SJCRH30 (cell line): ENCODE data around the gene SYNPO. TPM values are rescaled to one million over a fixed set of nuclear protein-coding genes. Genes with fewer than 3 reads are reported as not detected.

Experiments used
- DNase-seq, 2 experiments: peaks; one replicate each; pipeline ENCODE4 v3.0.0-alpha.2; 2015 to 2020
- H3K27ac ChIP-seq: fragments of 250-450 bp; sonication (Bioruptor Pico); 2 replicates; pipeline ENCODE4 v1.5.1; 2020; ENCODE audit warnings: mild to moderate bottlenecking, moderate library complexity
- H3K27me3 ChIP-seq: fragments of 250-450 bp; sonication (Bioruptor Pico); 2 replicates; pipeline ENCODE4 v1.5.1; 2020; ENCODE audit warnings: mild to moderate bottlenecking, moderate library complexity
- H3K36me3 ChIP-seq: fragments of 250-450 bp; sonication (Bioruptor Pico); 2 replicates; pipeline ENCODE4 v1.5.1; 2020; ENCODE audit warnings: mild to moderate bottlenecking, moderate library complexity
- H3K4me1 ChIP-seq: fragments of 250-450 bp; sonication (Bioruptor Pico); 2 replicates; pipeline ENCODE4 v1.5.1; 2020; ENCODE audit warnings: mild to moderate bottlenecking, moderate library complexity
- H3K4me3 ChIP-seq: fragments of 250-450 bp; sonication (Bioruptor Pico); 2 replicates; pipeline ENCODE4 v1.5.1; 2020; ENCODE audit warnings: mild to moderate bottlenecking, moderate library complexity
- H3K9me3 ChIP-seq: fragments of 250-450 bp; sonication (Bioruptor Pico); replicated peaks from 2 replicates; pipeline ENCODE4 v1.5.1; 2020; ENCODE audit warnings: mild to moderate bottlenecking, moderate library complexity
- total RNA-seq: library from RNA; depleted of rRNA; stranded (reverse); fragments of >200 nt; shearing (Covaris generic); gene quantifications from 2 replicates; pipeline ENCODE4 v1.2.3, GENCODE V29; 2014

Gene SYNPO
- total RNA-seq, 1 experiment from 2014 or later: 2.3 TPM

DNA sequence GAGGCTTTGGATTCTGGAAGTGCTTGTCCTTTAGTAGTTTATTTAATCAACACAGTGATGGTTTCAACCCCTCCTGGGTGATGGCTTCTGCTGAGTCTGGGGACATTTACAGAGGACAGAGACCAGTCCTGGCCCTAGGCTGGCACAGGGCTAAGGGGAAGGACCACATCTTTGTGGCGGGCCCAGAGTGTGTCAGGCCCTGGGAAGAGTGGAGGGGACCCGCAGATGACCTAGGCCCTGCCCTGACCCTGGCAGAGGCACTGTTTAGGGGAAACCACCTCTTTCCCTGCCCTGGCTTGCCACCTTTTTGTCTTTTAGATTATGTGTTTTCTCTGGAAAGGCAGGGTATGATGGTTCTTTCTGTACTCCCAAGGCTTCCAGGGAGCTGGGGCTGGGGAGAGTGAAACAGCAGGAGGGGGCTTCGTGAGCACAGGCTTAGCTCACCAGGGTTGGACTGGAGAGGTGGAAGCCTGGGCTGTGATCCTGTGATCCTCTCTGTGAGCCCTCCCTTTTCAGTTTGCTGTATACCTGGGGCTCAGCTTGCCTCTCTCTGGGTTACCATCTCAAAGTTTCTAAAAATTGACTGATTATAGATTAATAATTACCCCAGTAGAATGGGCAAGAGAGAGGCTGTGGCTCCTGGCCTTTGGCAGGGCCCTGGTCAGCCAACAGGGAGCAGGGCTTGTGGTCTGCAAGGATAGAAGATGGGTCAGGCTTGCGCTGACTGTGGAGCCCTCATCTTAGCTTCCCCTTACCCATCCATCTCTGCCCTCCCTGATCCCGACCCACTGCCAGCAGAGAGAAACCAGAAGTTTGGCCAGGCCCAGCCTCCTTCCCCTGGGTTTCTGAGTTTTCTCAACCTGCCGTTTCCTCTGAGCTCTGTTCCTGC lies 1.7 kb upstream of the SYNPO start:
- H3K27ac ChIP-seq: peak overlapping the region; percentile 25; the same call in 1 of the 2 replicates
- peaks cover 63% of the 10 kb centered on the region for H3K4me1 ChIP-seq
- DNase-seq: no peak
- H3K9me3 ChIP-seq: no peaks in the 10 kb centered on the region
- no peaks in the 10 kb centered on the region for H3K36me3 ChIP-seq
- H3K27me3 ChIP-seq: no peaks in the 10 kb centered on the region
- H3K4me3 ChIP-seq: no peak overlapping the region

DNA sequence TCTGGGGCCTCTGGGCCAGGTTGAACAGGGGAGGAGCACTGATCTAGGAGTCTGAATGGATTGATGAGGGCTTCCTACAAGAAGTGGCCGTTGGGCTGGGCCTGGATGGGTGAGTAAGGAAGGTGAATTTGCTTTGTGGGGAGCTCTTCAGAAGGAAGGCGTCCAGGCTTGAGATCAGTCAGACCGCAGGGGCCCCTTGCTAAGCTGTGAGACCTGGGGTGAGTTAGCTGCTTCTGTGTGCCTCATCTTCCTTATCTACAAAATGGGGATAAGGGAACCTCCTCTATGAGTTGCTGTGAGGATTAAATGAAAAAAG lies 1.1 kb upstream of the SYNPO start:
- no peak overlapping the region for H3K4me3 ChIP-seq
- H3K9me3 ChIP-seq: no peaks in the 10 kb centered on the region
- H3K36me3 ChIP-seq: no peaks in the 10 kb centered on the region
- no peaks in the 10 kb centered on the region for H3K27me3 ChIP-seq
- DNase-seq: no peak
- H3K4me1 ChIP-seq: peaks cover 69% of the 10 kb centered on the region
- H3K27ac ChIP-seq: no peak overlapping the region

DNA sequence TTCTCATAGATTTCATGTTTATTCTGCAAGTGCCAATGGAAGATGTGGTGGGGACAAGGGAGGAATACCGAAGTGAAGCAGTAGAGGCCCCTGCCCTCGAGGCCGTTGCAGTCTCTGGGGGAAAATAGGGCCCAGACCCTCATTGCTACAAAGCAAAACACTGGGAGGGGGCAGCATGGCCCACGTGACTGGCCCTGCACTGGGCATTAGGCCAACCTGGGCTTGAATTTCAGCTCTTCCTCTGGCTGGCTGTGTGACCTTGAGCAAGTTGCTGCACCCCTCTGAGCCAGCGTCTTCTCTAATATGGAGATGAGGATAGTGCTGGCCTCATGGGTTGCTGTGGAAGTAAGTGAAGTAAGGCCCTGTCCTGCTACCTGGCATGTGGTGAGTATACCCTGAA lies 709 bp upstream of the SYNPO start:
- no peak overlapping the region for H3K27ac ChIP-seq
- no peak for DNase-seq
- no peaks in the 10 kb centered on the region for H3K36me3 ChIP-seq
- peak overlapping the region; percentile 55; the same call in 1 of the 2 replicates for H3K4me3 ChIP-seq
- H3K27me3 ChIP-seq: no peaks in the 10 kb centered on the region
- H3K4me1 ChIP-seq: peaks cover 73% of the 10 kb centered on the region
- no peaks in the 10 kb centered on the region for H3K9me3 ChIP-seq

DNA sequence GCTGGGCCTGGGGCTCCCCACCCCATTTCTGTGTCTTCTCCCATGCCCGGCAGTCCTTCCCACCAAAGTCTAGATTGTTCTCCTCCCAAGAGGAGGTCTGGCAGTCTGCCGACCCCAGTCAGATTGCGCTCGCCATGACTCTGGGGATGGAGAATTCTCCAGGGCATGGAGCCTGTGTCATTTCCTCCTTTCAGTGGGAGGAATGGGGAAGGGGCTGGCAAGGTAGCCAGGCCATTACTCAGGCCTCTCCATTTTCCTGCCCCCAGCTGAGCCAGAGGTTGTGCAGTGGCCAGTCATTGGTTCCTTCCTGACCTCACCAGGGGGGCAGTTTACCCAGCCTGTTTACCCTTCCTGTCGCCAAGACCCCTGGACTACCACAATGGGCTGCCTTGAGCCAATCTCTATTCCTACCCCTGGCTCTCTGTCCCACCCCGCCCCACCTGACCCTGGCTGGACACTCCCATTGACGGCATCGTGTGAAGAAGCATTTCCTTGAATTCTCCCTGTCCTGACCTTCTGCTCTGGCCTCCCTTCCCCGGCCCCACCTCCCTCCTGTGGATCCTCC lies 628 bp downstream of the SYNPO start:
- no peak for DNase-seq
- H3K9me3 ChIP-seq: no peaks in the 10 kb centered on the region
- H3K27me3 ChIP-seq: no peaks in the 10 kb centered on the region
- peak overlapping the region; percentile 55 for H3K4me3 ChIP-seq
- H3K4me1 ChIP-seq: peaks cover 84% of the 10 kb centered on the region
- no peaks in the 10 kb centered on the region for H3K36me3 ChIP-seq
- H3K27ac ChIP-seq: peak overlapping the region; percentile 46

DNA sequence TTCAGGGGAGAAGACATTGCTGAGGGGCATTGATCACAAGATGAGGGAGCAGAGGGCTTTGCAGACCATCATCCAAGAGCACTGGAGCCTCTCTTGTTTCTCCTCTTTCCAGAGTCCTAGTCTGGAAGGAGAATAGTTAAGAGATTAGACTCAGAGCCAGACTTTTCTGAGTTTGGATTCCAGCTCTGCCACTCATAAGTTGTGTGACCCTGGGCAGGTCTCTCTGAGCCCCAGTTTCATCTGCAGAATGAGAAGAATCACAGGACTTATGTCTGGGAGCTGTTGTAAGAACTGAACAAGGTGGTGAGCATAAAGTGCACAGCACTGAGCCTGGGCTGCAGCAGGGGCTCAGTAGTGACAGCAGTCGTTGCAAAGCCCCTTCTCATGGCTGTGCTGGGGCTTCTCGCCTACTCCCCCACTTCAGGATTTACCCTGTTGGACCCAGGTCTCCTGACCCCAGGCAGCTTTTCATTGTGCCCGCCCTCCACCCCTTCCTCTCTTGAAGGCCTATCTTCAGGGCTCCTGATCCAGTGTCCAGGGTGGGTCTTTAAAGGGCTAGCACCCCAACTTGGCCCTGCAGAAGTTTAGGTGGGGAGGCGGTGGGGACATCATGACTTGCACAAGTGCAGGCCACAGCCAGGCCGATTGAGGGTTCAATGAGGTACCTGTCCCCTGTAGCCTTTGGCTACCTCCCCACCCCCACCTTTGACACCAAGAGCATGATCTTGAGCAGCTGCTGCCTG lies 1.5 kb downstream of the SYNPO start:
- Histone ChIP-seq H3K4me1 (peaks cover 76% of the 10 kb centered on the region), H3K9me3 (no peaks in the 10 kb centered on the region), H3K4me3 (peak overlapping the region; percentile 55), H3K27ac (peak overlapping the region; percentile 46), H3K36me3 (no peaks in the 10 kb centered on the region), H3K27me3 (no peaks in the 10 kb centered on the region)
- DNase-seq: no peak

DNA sequence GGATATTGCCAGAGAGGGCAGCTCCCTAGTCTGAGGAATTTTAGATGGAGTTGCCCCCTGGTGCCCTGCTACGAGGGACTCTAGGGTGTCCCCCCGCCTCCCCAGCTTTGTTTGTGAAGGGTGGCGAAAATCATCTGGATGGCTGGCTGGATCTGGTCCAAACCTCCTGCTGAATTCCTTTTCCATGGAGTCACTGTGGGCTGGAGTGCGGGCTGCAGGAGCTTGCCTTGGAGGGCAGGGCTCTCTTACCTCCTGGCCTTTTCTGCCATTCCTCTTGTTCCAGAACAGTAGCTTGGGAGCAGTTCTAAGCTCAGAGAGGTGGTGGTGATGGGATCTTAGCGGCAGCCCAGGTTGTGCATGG lies 2.1 kb downstream of the SYNPO start:
- Histone ChIP-seq H3K27ac (peak overlapping the region; percentile 46), H3K9me3 (no peaks in the 10 kb centered on the region), H3K36me3 (no peaks in the 10 kb centered on the region), H3K4me3 (peak overlapping the region; percentile 2; the same call in 1 of the 2 replicates), H3K27me3 (no peaks in the 10 kb centered on the region), H3K4me1 (peaks cover 75% of the 10 kb centered on the region)
- peak; percentile 90 to 92 for DNase-seq

DNA sequence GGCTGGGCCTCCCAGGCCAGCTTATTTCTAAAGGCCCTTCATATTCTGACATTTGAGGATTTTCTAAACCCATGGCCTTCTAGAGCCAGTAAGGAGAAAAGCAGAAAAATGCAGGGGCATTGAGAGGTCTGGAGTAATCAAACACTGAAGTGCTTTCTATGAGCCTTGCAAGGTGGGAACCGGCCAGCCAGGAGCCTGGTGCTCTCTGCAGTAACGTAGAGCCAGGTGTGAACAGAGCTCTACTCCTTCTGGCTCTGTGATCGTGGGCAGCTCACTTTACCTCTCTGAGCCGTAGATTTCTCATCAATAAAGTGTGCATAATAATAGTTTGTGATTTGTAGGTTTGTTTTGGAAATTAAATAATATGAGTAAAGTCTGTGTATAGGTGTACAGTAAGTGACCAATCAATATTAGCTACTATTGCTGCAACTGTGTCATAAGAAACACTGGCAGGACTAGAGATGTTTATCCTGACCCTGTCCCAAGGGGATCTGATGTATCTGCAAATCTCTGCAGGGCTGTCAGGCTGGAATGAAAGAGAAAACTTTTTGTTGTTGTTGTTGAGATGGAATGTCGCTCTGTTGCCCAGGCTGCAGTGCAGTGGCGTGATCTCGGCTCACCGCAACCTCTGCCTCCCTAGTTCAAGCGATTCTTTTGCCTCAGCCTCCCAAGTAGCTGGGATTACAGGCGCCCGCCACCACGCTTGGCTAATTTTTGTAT lies 2.7 kb downstream of the SYNPO start:
- H3K4me1 ChIP-seq: peaks cover 80% of the 10 kb centered on the region
- H3K9me3 ChIP-seq: no peaks in the 10 kb centered on the region
- no peaks in the 10 kb centered on the region for H3K36me3 ChIP-seq
- no peaks in the 10 kb centered on the region for H3K27me3 ChIP-seq
- H3K4me3 ChIP-seq: peak overlapping the region; percentile 2; the same call in 1 of the 2 replicates
- no peak for DNase-seq
- H3K27ac ChIP-seq: peak overlapping the region; percentile 46

DNA sequence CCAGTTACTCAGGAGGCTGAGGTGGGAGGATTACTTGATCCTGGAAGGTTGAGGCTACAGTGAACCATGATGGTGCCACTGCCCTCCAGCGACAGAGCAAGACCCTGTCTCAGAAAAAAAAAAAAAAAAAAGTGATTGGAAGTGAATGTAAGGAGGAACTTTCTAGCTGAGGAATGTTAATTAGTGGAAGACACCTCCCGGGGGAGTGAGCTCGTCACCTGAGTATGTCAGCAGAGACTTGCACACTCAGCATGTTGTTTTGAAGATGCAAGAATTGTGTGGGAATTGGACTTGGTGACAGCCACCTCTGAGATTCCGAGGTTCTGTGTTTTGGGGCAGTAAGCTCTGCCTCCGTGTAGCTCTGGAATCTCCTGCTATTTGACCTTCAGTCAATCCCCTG lies 3.6 kb downstream of the SYNPO start:
- Histone ChIP-seq H3K4me1 (peaks cover 80% of the 10 kb centered on the region), H3K27me3 (no peaks in the 10 kb centered on the region), H3K27ac (peak overlapping the region; percentile 8), H3K36me3 (peaks cover 4% of the 10 kb centered on the region; the same call in 1 of the 2 replicates), H3K4me3 (no peak overlapping the region), H3K9me3 (no peaks in the 10 kb centered on the region)
- no peak for DNase-seq

DNA sequence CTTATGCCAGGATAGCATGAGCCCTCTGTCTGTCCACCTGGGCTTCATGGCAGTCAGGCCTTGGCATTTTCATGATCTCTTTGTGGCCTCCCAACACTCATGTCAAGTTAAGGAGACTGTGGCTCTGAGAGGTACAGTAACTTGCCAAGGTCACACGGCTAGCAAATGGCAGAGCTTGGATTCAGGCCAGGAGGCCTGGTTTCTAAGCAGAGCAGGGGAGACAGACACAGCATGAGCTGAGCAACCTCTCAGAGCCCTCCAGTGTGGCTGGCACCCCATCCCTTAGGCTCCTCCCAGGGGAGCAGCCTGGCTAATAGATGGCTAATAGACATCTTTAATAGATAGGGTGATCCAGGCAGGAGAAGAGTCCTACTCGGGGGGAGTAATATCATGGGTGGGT lies 4.1 kb downstream of the SYNPO start:
- H3K4me3 ChIP-seq: no peak overlapping the region
- no peaks in the 10 kb centered on the region for H3K27me3 ChIP-seq
- H3K9me3 ChIP-seq: no peaks in the 10 kb centered on the region
- peak overlapping the region; percentile 8 for H3K27ac ChIP-seq
- peaks cover 76% of the 10 kb centered on the region for H3K4me1 ChIP-seq
- peak in 1 of 2 experiments; percentile 53 for DNase-seq
- peaks cover 7% of the 10 kb centered on the region; the same call in 1 of the 2 replicates for H3K36me3 ChIP-seq

DNA sequence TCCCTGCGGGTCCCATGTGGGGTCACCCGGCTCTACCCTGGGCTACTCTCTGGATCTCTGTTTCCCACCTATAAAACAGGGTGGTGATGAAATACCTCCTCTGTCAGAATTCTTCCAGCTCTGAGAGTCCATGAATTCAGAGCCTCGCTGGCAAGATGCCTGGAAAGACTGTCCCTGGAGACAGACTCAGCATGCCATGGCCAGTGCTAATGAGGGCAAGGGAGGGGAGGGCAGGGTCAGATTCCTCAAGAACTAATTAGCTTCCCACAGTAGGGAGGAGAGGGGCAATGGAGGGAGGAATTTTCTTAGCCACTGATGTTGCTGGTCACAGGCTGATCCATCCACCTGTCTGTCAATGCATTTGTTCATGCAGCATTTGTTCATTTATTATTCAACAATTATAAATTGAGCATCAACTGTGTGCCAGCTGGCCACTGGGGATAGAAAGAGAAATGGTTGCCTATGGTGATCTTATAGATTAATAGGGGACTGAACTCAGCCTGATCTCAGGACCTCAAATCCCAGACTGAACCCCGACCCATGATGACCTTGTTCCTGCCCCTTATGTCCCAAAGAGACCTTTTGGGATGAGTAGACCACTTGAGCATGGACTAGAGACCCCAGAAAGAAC lies 4.7 kb downstream of the SYNPO start:
- no peak overlapping the region for H3K4me3 ChIP-seq
- no peaks in the 10 kb centered on the region for H3K27me3 ChIP-seq
- H3K36me3 ChIP-seq: peaks cover 7% of the 10 kb centered on the region; the same call in 1 of the 2 replicates
- peaks cover 70% of the 10 kb centered on the region for H3K4me1 ChIP-seq
- no peaks in the 10 kb centered on the region for H3K9me3 ChIP-seq
- DNase-seq: peak; percentile 82 to 84
- H3K27ac ChIP-seq: peak overlapping the region; percentile 8

DNA sequence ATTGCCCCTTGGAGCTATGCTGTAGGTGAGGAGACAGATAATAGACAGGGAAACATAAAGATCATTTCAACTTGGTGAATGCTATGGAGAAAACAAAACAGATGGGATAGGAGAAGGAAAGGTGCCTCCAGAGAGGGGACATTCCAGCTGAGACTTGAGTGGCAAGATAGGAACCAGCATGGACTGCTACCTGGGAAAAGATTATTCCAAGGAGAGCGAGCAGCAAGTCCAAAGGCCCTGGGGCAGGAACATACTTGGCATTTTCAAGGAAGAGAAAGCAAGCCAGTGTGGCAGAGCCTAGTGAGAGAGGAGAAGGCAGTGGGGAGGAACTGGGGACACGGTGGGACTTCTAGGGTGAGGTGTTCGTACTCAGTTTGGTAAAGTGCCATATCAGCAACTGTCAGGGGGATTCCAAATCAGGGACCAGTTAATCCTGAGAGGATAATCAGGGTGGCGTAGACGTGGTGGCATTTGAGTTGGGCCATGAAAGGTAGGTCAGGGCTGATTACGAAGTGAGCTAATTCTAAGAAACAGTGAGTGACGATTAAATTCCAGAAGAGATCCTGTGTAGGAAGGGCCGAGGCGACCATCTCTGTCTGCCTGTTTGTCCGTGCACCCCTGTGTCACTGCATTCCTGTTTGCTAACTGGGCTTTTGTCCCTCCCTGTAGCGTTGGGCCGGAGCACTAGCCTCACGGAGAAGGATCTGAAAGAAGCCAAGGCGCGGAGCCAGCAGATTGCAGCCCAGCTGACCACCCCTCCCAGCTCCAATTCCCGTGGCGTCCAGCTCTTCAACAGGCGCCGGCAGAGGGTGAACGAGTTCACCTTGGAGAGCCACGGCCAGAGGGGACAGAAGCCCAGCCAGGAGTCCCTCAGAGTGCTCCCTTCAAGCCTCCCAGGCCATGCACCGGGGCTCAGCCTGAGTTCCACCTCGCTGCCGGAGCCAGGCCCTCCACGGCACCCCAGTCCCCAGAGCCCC lies 7.1 kb downstream of the SYNPO start:
- H3K4me1 ChIP-seq: peaks cover 57% of the 10 kb centered on the region
- no peaks in the 10 kb centered on the region for H3K9me3 ChIP-seq
- no peak overlapping the region for H3K27ac ChIP-seq
- no peak for DNase-seq
- peaks cover 7% of the 10 kb centered on the region; the same call in 1 of the 2 replicates for H3K36me3 ChIP-seq
- no peaks in the 10 kb centered on the region for H3K27me3 ChIP-seq
- no peak overlapping the region for H3K4me3 ChIP-seq

DNA sequence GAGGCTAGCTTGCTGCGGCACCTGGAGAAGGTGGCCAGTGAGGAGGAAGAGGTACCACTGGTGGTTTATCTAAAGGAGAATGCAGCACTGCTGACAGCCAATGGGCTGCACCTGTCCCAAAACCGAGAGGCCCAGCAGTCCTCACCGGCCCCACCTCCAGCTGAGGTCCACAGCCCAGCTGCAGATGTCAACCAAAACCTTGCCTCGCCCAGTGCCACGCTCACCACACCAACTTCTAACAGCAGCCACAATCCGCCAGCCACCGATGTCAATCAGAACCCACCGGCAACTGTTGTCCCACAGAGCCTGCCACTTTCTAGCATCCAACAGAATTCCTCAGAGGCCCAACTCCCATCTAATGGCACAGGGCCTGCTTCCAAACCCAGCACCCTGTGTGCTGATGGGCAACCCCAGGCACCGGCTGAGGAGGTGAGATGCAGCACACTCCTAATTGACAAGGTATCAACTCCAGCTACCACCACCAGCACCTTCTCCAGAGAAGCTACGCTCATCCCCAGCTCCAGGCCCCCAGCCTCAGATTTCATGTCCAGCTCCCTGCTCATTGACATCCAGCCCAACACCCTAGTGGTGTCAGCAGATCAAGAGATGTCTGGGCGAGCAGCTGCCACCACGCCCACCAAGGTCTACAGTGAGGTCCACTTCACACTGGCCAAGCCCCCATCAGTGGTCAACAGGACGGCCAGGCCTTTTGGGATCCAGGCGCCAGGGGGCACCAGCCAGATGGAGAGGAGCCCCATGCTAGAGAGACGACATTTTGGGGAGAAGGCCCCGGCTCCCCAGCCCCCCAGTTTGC lies 8.0 kb downstream of the SYNPO start:
- H3K9me3 ChIP-seq: no peaks in the 10 kb centered on the region
- DNase-seq: peak; percentile 83 to 87
- no peaks in the 10 kb centered on the region for H3K27me3 ChIP-seq
- H3K4me3 ChIP-seq: no peak overlapping the region
- peaks cover 57% of the 10 kb centered on the region for H3K4me1 ChIP-seq
- peak overlapping the region; percentile 55 for H3K27ac ChIP-seq
- H3K36me3 ChIP-seq: peaks cover 7% of the 10 kb centered on the region; the same call in 1 of the 2 replicates
